ENCODE results near the gene MROH2A.

The MROH2A gene

GRCh38 chr2:233816771-233817170 lies 38.6 kb downstream of the MROH2A start:
- TF ChIP-seq CTCF (IDR thresholded peaks at IDR 0.05), result no peak
- peaks cover 0 to 4% (median 0%) of the 10 kb centered on the region in 3 donors for H3K9me3 ChIP-seq
- intact Hi-C loops (cut with DNase I; ENCODE audit: low total_unique reads), result no loop called here
- no peaks in the 10 kb centered on the region for H3K36me3 ChIP-seq
- no peak overlapping the region for H3K4me3 ChIP-seq
- DNase-seq, result peak; percentile 7 to 24
- H3K27ac ChIP-seq, result no peak overlapping the region
- no peaks in the 10 kb centered on the region for H3K27me3 ChIP-seq
- no peaks in the 10 kb centered on the region for H3K4me1 ChIP-seq

GRCh38 chr2:233817361-233817911 lies 39.3 kb downstream of the MROH2A start:
- H3K9me3 ChIP-seq, result peaks cover 0 to 4% (median 0%) of the 10 kb centered on the region in 3 donors
- no peaks in the 10 kb centered on the region for H3K27me3 ChIP-seq
- no peaks in the 10 kb centered on the region for H3K36me3 ChIP-seq
- intact Hi-C loops (cut with DNase I; ENCODE audit: low total_unique reads), result no loop called here
- no peak for TF ChIP-seq CTCF (IDR thresholded peaks at IDR 0.05)
- H3K27ac ChIP-seq, result no peak overlapping the region
- H3K4me1 ChIP-seq, result no peaks in the 10 kb centered on the region
- no peak overlapping the region for H3K4me3 ChIP-seq
- peak; percentile 14 to 34 for DNase-seq

GRCh38 chr2:233817995-233818638 lies 40.0 kb downstream of the MROH2A start:
- no peaks in the 10 kb centered on the region for H3K36me3 ChIP-seq
- no peaks in the 10 kb centered on the region for H3K27me3 ChIP-seq
- peaks cover 0 to 4% (median 0%) of the 10 kb centered on the region in 3 donors for H3K9me3 ChIP-seq
- no peak overlapping the region for H3K27ac ChIP-seq
- no peaks in the 10 kb centered on the region for H3K4me1 ChIP-seq
- no peak for TF ChIP-seq CTCF (IDR thresholded peaks at IDR 0.05)
- no peak overlapping the region for H3K4me3 ChIP-seq
- DNase-seq, result peak; percentile 16 to 50
- intact Hi-C loops (cut with DNase I; ENCODE audit: low total_unique reads), result no loop called here

- no peak overlapping the region for H3K4me3 ChIP-seq
- no peaks in the 10 kb centered on the region for H3K36me3 ChIP-seq
- H3K27me3 ChIP-seq, result no peaks in the 10 kb centered on the region
- peaks cover 0 to 4% (median 0%) of the 10 kb centered on the region in 3 donors for H3K9me3 ChIP-seq
- no peak for TF ChIP-seq CTCF (IDR thresholded peaks at IDR 0.05)
- no peaks in the 10 kb centered on the region for H3K4me1 ChIP-seq
- H3K27ac ChIP-seq, result no peak overlapping the region
- intact Hi-C loops (cut with DNase I; ENCODE audit: low total_unique reads), result no loop called here
- DNase-seq, result peak; percentile 4 to 40
These were observed 40.8 kb downstream of the MROH2A start for GRCh38 chr2:233818639-233819621.

GRCh38 chr2:233819884-233820773 lies 42.0 kb downstream of the MROH2A start:
- DNase-seq, result peak; percentile 16 to 39
- Histone ChIP-seq H3K4me3 (no peak overlapping the region), H3K27me3 (no peaks in the 10 kb centered on the region), H3K36me3 (no peaks in the 10 kb centered on the region), H3K9me3 (peaks cover 0 to 4% (median 0%) of the 10 kb centered on the region in 3 donors), H3K4me1 (no peaks in the 10 kb centered on the region), H3K27ac (no peak overlapping the region)
- intact Hi-C loops (cut with DNase I; ENCODE audit: low total_unique reads), result no loop called here
- no peak for TF ChIP-seq CTCF (IDR thresholded peaks at IDR 0.05)

All from tibial artery (tissue), 4 donors.